Neural cell (in vitro differentiated cells): ENCODE data around the gene PRKD1.

Source experiments
- MXI1 ChIP-seq: fragments of 450-650 bp; conservative IDR thresholded peaks from 2 replicates; pipeline ENCODE4 v1.6.1; 2014; ENCODE audit warnings: antibody characterized with exemption, mild to moderate bottlenecking; ENCODE audit not compliant: poor library complexity, severe bottlenecking
- TF ChIP-seq, protein P1 (sequence below): fragments of 450-650 bp; IDR thresholded peaks from 2 replicates; pipeline ENCODE4 v1.5.1; 2014; ENCODE audit warnings: antibody characterized with exemption, mild to moderate bottlenecking, moderate library complexity; ENCODE audit not compliant: poor library complexity, severe bottlenecking

DNA sequence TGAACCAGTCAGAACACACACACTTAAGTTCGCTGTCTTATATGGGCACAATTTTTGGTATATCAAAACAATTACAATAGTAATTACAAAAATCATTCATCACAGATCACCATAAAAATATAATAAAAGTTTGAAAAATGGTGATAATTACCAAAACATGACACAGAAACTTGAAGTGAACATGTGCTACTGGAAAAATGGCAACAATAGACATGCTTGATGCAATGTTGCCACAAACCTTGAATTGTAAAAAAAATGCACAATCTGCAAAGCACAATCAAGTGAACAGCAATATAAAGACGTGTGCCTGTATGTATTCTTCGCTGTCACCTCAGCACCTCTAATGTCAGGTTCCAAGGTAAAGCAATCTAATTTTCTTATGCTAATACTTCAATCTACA lies 117.6 kb downstream of the PRKD1 start:
- no peak for TF ChIP-seq MXI1
- TF ChIP-seq, protein P1, sequence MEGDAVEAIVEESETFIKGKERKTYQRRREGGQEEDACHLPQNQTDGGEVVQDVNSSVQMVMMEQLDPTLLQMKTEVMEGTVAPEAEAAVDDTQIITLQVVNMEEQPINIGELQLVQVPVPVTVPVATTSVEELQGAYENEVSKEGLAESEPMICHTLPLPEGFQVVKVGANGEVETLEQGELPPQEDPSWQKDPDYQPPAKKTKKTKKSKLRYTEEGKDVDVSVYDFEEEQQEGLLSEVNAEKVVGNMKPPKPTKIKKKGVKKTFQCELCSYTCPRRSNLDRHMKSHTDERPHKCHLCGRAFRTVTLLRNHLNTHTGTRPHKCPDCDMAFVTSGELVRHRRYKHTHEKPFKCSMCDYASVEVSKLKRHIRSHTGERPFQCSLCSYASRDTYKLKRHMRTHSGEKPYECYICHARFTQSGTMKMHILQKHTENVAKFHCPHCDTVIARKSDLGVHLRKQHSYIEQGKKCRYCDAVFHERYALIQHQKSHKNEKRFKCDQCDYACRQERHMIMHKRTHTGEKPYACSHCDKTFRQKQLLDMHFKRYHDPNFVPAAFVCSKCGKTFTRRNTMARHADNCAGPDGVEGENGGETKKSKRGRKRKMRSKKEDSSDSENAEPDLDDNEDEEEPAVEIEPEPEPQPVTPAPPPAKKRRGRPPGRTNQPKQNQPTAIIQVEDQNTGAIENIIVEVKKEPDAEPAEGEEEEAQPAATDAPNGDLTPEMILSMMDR: no peak
